ENCODE measurements around the gene ASPHD2.
"Not testable (repeated sequence)": the region's sequence is repeated elsewhere in the genome, so short reads cannot be mapped to it uniquely, and the experiment has no call there.

ASPHD2 gene

DNA sequence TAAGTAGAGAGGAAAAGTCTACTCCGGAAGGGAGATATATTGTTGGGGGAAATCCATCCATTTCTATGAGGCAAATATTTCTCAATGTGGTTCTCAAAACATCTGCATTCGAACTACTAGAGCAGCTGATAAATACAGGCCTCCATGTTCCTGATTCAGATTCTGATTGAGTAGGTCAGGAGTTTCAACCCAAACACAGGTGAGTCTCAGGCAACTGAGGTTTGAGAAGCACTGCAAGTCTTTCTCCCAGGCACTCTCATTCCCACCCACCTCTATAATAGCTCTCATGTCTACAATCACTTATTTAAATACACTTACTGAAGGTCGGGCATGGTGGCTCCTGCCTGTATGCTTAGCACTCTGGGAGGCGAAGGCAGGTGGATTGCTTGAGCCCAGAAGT, 14.7 kb upstream of the ASPHD2 start:
- in situ Hi-C loops (cut with MboI; ENCODE audit: low sequenced_read_pairs): no loop called here

DNA sequence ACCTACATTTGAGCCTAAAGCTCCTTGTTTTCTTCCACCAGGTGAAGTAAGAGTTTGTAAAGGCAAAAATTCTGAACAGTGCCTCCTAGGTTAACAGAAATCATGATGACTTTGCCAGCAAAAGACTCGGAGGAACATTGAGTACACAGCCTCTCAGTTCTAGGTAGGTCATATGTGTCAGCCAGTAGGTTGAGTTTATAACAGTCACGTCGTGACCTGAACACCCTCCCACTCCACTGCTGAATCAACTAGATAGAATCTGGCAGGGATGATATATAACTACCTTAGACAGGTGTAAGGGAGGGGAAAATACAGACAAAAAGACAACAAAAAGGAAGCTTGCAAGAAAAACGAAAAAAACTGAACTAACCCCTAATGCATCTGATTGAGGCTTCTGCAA, 12.8 kb upstream of the ASPHD2 start:
- in situ Hi-C loops (cut with MboI; ENCODE audit: low sequenced_read_pairs): no loop called here

DNA sequence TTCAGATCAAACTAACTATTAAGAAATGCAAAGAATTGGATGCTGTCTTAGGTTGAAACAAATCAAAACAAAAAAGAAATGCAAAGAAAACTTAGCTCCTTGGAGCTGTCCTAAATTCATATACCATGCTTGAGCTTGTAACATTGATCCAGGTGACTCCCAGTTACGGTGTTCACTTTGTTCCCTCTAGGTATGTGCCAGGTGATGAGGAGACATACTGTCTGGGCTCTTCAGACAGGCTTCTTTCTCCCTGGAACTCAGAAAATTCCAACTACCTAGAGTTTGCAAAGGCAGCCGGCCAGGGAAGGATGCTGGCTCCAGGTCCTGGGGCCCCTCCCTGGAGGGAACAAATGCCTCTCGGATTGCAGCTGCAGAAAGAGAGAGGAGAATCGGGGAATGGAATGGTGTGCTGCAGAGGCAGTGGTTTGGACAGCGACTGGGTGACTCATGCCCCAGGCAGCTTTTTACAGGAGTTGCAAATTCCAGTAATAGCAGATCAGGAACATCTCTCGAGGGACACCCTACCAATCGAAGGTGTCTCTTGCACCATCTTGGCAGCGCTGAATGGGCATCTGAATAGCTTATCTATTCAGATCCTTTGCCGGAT, 12.3 kb upstream of the ASPHD2 start:
- in situ Hi-C loops (cut with MboI; ENCODE audit: low sequenced_read_pairs): no loop called here

DNA sequence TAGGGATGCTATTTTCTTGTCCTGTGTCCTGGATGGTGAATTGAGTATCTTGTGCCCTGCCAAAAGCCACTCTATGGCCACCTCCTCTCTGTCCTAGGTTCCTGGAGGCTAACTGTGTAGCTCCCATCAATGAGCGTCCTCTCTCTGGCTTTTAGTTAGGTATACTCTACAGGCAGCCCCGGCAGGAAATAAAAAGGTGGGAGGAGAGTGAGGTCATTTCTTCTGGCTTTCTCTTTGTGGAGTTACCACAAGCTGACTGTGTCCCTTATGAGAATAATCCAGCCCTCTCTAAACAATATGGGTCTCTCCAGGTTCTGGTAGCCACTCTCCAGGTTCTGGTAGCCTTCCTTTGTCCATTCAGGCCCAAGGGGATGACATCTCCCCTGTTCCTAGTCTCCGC, 11.7 kb upstream of the ASPHD2 start:
- in situ Hi-C loops (cut with MboI; ENCODE audit: low sequenced_read_pairs): no loop called here

DNA sequence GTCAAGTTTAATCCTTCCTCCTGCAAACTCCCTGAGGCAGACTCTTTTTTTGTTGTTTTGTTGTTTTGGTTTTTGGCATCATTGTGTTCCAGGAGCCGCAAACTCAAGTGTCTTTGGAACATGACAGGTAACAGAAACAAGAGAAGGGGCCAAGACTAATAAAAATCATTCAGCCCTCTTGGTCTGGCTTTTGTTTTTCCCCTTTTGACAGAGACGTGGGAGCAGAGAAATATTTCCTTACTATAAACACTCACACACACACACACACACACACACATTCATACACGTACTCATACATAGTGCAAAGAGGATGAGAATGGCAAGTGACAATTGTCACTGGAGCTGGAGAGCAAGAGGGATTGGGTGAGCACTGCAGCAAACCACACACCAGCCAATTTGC, 10.4 kb upstream of the ASPHD2 start:
- in situ Hi-C loops (cut with MboI; ENCODE audit: low sequenced_read_pairs): no loop called here

DNA sequence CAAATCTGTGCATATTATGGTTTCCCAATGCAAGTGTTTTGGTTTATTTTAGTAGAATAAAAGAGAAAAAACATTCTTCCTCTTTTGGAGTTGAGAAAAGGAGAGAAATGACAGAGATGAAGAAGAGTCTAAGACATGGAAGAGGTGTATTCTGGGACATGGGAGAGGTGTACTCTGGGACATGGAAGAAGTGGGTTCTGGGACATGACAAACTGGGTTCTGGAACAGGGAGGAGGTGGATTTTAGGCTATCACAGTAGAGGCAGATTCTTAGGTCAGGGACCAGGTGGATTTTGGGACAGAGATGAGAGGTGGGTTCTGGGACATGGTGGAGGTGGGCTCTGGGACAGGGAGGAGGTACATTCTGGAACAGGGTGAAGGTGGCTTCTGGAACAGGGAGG, 2.1 kb upstream of the ASPHD2 start:
- in situ Hi-C loops (cut with MboI; ENCODE audit: low sequenced_read_pairs): no loop called here

DNA sequence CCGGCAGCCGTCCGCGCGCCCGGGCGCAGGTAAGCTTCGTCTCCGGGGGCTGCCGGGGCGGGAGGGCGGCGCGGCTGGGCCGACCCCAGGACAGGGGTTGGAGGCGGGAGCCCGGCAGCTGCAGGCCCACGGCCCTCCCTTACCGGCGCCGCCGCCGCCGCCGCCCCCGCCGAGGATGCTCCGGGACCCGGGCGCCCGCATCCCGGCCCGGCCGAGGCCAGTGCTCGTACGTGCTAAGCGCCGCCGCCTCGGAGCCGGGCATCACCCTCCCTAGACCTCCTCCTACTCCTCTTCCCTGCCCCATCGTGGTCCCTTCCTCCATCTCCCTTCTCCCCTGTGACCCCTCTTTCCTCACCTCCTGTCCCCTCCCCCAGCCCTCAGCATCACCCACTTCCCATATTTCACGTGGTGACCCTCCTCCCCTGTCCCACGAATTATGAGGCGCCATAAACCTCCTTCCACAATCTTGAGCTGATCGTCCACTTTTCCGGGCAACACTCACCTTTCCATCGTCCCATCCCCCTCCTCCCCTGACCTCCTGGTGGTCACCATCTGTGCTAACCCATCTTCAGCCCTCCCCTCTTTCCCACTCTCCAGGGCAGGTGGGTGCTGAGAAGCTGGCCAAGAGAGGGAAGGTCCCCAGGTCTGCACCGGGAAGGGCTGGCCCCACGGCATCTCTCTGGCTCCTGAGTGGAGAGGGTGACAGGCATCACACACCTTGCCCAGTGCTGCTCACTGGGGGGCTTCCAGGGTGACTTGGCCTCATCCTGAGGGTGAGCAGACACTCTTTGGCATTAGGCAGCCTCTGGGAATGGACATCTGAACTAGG, 612 bp downstream of the ASPHD2 start:
- in situ Hi-C loops (cut with MboI; ENCODE audit: low sequenced_read_pairs): no loop called here

DNA sequence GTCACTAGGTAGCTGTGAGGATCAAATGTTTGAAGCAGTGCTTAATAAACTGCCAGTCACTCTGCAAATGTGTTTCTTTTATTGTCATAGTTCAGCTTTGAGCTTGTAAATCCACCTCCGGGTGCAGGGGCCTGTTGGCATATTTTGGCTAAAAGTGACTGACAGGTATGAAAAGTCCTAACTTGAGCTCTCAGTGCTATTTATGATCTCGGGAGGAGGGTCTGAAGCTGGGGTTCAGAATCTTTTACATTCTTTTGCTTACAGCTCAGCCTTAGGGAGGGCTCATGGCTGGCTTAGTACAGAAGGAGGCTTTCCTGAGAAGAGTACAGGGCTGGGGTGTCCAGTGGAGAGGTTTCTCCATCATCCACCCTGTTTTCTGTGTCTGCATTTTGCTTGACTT, 1.5 kb downstream of the ASPHD2 start:
- in situ Hi-C loops (cut with MboI; ENCODE audit: low sequenced_read_pairs): no loop called here

DNA sequence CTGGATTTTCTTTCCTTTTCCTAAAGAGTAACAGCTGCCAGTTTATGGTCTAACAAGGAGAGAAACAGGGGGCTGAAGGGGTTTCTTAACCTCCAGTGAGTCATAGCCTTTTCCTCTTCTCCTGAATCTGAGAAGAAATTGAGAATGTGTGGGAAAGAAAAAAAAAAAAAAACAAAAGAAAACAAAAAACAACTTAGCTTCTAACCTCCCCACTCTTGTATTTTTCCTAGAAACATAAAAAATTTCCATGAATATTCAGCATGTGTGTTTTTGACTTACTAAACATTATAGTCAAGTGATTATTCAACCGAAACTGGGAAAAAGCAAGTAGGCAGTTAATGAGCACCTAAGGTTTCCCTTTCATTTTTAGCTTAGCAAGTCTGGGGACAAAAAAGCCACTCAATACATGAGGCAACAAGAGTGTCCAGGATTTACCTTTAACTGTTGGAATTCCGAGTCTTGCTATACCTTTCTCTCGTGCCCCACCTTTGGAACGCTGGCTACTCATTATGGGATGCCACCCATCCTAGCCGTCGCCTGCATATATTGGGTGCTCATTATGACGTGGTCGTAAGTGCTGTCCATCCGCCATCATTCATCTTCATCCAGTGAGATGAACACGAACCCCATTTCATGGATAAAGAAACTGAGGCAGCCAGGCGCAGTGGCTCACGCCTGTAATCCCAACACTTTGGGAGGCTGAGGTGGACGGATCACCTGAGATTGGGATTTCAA, 2.4 kb downstream of the ASPHD2 start:
- in situ Hi-C loops (cut with MboI; ENCODE audit: low sequenced_read_pairs): no loop called here

DNA sequence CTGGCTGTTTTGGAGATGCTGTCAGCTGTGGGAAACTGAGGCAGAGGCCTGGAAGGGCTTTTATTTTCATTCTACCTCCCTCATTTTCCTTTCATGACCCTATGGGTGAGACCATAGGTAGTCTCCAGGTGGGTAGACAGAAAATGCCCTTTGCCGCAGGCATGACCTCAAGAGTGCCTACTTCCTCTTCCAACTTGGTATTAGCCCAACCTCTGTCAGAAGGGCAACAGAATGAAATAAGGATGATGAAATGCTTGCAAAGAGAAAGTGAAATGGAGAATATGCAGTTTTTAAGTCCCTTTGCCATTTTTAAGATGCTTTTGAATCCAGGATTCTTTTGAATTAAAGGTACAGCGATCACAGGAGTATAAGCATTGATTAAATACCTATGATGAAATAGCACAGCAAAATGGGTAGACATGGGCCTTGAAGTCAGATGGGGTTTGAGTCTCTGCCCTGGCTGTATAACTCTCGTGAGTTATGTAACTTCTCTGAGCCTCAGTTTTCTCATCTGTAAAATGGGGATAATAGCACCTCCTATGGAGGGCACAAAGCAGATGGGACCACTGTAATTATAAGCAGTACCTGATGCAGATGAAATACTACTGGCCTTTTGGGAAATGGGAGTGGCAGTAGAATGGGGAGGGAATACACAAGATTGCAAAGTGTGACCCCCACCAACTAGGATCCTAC, 3.7 kb downstream of the ASPHD2 start:
- in situ Hi-C loops (cut with MboI; ENCODE audit: low sequenced_read_pairs): no loop called here

DNA sequence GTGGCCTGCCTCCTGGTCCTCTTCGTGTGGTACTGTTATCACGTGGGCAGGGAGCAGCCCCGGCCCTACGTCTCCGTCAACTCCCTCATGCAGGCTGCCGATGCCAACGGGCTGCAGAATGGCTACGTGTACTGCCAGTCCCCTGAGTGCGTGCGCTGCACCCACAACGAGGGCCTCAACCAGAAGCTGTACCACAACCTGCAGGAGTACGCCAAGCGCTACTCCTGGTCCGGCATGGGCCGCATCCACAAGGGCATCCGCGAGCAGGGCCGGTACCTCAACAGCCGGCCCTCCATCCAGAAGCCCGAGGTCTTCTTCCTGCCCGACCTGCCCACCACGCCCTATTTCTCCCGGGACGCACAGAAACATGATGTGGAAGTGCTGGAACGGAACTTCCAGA, 4.7 kb downstream of the ASPHD2 start:
- in situ Hi-C loops (cut with MboI; ENCODE audit: low sequenced_read_pairs): no loop called here

DNA sequence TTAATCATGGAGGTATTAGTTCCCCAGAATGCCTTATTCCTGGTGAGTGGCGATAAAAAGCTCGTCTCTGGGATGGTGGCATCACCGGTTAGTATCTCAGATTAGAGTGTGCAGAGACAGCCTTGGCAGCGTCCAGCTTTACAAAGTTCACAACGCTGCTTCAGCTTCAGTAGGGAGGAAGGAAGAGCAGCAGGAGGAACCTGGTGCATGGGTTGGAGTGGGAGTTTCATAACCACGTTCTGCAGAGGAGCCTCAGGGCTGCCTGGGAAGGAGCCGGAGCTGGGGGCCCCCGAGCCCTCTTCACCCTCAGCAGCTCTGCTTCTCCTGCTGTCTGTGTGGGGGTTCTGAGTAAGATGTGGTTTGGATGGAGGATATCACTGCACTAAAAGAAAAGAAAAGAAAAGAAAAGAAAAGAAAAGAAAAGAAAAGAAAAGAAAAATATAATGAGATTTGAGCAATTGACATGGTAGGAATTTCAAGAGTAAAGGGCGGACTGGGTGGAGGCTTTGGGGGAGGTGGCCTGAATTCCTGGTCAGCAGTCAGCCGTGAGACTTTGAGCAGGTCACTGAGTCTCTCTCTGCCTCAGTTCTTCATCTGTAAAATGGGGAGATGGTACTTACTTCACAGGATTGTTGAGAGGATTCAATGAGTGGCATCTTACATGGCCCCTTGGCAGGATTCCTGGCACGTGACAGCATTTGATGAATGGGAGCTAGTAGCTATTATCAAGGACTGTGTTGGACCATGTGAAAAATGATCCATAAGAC, 6.5 kb downstream of the ASPHD2 start:
- in situ Hi-C loops (cut with MboI; ENCODE audit: low sequenced_read_pairs): no loop called here

DNA sequence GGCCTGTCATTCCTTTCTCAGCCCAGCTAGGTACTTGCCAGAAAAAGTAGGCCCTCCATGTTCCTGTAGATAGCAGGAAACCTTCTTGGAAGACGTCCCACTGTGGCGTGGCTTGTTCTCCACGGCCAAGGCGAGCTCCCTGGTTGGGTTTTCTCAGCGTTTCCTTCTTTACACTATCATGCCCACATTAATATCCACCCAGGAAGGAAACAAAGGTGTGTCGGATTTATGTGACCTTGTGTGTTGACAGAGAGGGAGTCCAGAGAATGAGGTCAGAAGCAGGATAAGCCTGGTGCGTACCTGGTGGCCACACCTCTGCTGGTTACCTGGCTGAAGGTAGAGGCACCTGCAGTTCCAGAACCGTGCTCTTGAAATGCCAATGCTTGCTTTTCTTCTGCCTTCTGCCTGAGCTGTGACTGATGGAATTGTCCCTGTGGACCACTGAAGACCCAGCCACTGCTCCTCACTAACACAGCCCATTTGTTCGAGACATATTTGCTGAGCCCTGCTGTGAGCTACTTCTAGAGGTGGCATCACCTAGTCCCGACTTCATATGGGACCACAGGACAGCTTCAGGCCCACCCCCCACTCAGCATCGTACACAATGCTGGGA, 7.9 kb downstream of the ASPHD2 start:
- in situ Hi-C loops (cut with MboI; ENCODE audit: low sequenced_read_pairs): no loop called here

DNA sequence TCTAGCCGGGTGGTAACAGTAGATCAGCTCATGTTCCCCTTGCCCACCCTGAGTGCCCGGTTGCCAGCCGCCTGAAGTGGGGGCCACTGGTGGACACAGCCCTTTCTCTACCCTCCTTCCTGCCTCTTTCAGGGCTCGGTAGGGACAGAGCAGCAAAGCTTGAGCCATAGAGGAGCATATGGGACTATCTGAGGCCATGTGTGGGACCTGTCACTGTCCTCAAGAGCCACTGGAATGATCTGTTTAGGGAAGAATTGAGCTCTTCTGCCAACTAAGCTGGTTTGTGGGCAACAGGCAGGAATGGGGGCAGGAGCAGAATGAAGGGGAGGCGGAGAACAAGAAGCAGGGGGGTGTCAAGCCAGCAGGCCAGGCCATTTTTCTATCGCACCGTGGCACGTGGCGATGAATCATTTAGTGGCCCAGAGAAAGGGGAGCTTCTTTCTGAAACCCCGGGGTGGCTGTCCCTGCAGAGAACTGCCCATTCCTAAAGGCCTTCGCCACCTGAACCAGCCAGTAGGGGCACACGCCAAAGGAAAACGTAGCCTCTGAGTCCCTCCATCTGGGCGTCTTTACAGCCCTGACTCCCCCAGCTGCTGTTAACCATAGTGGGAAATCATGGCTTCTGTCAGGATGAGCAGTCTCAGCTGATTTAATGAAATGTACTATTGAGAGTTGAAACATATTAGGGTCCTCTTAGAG, 8.8 kb downstream of the ASPHD2 start:
- in situ Hi-C loops (cut with MboI; ENCODE audit: low sequenced_read_pairs): no loop called here

DNA sequence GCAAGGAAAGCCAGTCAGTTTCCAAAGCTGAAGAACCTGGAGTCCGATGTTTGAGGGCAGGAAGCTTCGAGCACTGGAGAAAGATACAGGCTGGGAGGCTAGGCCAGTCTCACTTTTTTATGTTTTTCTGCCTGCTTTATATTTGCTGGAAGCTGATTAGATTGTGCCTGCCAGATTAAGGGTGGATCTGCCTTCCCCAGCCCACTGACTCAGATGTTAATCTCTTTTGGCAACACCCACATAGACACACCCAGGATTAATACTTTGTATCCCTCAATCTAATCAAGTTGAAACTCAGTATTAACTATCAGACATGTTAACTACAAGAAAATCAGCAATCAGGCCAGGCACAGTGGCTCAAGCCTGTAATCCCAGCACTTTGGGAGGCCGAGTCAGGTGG, 9.7 kb downstream of the ASPHD2 start:
- in situ Hi-C loops (cut with MboI; ENCODE audit: low sequenced_read_pairs): not testable (repeated sequence)

DNA sequence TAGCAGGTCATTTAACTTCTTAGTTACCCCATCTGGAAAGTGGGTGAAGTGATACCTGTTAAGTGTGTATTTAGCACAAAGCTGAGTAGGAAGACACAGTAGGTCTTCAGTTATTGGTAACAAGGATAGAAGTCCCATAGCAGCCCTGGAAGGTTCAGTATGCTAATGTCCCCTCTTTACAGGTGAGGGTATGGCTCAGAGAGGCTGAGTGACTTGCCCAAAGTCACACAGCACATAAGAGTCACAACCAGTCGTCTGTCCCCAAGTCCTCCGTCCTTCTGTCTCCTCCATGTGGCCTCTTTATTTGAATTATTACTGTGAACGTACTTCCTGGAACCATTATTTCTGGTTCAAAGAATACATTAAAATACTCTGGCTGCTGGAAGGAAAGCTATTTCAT, 10.5 kb downstream of the ASPHD2 start:
- in situ Hi-C loops (cut with MboI; ENCODE audit: low sequenced_read_pairs): no loop called here

DNA sequence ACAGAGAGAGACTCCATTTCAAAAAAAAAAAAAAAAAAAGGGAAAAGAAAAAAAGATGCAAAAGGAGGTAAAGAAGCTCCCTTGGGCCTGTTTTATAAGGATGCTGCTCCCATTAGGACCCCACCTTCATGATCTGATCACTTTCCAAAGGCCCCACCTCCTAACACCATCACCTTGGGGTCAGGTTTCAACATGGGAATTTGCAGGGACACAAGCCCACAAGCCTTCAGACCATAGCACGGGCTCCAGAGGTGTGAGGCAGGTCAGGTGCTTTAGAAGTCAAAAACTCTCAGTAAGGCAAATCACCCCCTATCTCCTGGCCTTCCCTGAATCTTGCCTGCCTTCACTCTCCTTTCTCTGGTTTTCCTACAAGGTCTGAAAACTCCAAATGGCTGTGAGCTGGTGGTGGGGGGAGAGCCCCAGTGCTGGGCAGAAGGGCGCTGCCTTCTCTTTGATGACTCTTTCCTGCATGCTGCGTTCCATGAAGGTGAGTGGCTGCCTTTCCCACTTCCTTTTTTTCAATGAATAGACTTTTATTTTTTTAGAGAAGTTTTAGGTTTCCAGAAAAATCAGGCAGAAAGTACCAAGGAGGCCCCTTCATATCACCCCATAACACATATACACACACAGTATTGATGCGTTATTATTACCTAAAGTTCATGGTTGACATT, 13.2 kb downstream of the ASPHD2 start:
- in situ Hi-C loops (cut with MboI; ENCODE audit: low sequenced_read_pairs): no loop called here

DNA sequence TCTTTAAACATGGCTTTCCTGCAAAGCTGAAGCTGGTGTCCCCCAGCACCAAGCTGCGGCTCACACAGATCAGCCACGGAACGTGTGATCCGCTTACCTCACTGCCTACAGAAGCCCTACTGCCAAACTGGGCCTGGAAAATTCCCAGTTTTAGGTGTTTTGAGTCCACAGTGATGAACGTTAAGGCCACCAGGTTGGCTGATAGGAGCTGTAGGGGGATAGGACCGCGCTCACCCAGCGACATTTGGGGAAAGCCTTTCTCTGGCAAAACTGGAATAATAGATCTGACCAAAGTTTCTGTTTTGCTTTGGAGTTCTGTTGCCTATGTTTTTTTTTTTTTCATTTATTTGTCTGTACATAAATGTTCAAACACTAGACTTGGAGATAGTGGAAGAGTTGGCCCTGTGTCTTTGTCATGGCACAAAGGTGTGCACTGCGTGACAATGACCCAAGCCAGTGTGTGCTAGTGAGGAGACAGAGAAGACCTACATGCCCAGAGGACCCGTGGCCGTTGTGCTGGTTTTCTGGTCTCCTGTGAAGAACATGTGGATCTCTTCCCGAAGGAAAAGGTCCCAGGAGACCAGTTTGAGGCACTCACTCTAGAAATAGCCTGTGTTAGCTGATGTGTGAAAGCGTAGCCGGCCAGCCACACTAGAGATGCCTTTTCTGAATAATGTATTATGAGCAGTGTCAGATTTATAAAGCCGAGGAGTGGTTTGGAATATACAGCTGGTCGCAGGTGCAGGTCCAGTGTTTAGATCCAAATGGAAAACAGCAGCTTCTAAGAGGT, 15.0 kb downstream of the ASPHD2 start:
- in situ Hi-C loops (cut with MboI; ENCODE audit: low sequenced_read_pairs): no loop called here

All from HL-60/S4 treated with retinoic acid at 250 ng/mL for 4 days and 3 days (cell line).